Pulmonary artery endothelial cell (primary cell): ENCODE results near the gene CCDC69. TPM values are rescaled to one million over a fixed set of nuclear protein-coding genes. Genes with fewer than 3 reads are reported as not detected.

Source experiments
- DNase-seq: peaks from one replicate; pipeline ENCODE4 v3.0.0-alpha.2; 2011; ENCODE audit warnings: low read depth, low spot score
- total RNA-seq: library from RNA; depleted of rRNA; stranded (reverse); fragments of >200 nt; gene quantifications from 2 replicates; pipeline ENCODE4 v1.2.3, GENCODE V29; 2014

CCDC69 gene
- total RNA-seq, 1 donor from 2014 or later = 8.2 TPM

DNA sequence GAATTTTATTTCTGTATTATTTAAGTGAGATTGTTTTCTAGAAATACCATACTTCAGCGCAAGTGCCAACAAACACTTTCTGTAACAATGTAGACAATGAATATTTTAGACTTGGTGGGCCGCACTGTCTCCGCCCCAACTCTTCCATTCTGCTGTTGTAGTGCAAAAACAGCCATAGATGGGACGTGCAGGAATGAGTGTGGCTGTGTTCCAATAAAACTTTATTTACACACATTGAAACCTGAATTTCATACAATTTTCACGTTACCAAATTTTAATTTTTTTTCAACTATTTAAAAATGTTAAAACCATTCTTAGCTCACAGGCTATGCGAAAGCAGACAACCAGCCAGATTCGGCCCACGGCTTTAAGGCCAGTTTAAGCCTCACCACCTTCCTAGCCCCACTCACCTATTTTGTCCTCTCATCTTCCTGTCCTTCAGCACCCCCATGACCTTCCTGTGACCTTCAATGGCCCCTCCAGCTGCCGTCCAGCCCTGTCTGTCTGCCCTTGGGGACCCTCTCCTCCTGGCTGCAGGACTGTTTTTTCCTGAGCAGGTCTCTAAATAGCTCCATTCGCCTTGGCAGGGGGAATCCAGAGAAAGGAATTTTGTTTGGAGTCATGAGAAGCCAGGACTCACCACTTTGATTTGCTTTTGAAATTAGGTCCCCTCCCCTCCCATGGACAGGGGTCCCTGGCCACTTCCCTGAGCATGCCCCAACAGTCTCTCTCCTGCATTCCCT is 55.1 kb downstream of the CCDC69 start:
- DNase-seq = no peak

DNA sequence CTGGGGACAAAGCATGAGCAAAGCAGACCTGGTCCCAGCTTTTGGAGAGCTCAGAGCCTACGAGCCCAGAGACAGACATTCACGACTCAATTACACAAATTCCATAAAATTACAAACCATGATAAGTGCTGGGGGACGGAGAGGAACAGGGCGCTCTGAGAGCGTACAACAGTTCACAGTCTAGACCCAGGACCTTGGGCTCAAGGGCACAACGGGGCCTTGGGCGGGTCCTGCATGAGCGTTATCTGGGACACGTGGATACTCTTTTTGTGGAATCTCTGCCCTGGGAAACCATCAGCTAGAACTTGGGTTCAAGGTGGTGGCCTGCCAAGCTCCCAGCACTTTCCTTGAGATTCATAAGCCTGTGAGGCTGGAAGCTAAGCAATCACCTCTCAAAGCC is 56.9 kb downstream of the CCDC69 start:
- no peak for DNase-seq

DNA sequence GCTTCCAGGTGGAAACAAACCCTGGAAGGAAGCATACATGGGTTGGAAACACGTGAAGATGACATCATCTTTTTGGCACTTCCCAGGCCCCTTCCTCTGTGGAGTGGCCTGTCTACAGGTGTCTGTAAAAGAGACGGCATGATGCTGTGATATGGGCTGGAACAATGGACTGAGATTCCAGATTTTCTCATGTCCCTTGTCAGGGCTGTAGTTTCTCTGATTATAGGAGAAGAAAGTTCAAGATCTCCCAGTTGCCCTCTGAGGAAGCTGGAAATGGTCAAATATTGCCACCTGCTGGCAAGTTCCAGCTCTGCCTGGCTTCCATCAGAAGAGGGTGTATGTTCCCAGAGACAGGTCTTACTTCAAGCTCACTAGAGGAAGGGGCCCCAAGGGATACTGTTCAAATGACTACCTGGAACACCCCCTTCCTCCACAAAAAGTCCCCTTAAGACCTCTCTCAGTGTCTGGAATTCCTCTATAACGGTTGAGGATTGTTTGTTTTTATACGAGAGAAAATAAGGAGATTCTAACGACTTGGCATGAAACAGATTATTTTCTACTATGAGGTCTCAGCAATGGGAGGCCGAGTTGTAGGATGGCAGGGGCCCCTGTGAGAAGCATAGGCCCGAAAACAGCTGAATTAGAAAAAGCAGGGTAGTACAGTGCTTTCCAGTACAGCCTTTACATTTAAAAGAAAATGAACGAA is 59.1 kb downstream of the CCDC69 start:
- DNase-seq = peak; percentile 58

DNA sequence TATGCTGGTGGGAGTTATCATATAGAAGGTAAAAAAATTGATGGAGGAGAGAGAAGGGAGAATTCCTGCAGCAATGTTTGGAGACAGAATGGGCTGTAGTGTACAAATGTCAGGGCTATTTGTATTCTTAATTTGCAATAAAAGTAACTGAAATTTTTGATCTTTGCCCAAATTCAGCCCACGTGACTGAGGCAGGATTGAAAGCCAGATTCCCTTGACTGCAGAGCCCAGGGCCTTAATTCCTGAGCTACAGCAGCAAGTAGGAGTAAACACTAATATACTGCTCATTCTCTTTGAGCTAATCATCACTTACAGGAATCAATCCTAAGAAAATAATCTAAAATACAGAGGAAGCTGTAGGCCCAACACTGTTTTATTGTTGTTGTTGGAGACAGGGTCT is 61.1 kb downstream of the CCDC69 start:
- DNase-seq = no peak

DNA sequence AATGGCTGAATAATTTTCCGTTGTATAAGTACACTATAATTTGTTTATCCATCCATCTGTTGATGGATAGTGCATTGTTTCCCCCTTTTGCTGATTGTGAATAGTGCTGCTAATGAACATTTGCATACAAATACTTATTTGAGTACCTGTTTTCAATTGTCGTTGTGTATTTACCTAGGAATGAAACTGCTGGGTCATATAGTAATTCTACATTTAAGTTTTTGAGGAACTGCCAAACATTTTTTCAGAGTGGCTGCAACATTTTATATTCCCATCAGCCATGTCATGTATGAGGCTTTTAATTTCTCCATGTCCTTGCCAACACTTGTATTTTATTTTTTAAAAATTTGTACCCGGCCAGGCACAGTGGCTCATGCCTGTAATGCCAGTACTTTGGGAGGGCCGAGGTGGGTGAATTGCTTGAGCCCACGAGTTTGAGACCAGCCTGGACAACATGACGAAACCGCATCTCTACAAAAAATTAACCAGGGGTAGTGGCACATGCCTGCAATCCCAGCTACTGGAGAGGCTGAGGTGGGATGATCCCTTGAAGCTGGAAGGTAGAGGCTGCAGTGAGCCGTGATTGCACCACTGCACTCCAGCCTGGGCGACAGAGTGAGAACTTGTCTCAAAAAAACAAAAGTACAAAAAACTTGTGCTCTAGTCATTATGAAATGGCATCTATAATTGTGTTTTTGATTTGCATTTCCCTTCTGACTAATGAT is 64.1 kb downstream of the CCDC69 start:
- no peak for DNase-seq

DNA sequence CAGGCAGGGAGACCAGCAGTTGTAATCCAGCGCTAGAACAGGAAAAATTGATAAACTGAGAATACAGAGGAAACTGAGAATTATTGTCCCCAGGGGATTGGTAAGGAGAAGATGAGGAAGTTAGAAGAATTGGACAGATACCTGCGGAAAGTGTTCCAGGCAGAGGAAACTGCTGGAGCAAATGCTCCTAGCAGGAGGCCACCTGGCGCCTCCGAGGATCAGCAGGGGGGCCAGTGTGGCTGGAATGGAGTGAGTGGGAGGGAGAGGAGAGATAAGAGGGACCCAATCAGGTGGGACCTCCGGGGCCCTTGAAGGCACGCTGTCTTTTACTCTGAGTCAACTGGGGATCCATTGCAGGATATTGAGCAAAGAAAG is 65.6 kb downstream of the CCDC69 start:
- no peak for DNase-seq

DNA sequence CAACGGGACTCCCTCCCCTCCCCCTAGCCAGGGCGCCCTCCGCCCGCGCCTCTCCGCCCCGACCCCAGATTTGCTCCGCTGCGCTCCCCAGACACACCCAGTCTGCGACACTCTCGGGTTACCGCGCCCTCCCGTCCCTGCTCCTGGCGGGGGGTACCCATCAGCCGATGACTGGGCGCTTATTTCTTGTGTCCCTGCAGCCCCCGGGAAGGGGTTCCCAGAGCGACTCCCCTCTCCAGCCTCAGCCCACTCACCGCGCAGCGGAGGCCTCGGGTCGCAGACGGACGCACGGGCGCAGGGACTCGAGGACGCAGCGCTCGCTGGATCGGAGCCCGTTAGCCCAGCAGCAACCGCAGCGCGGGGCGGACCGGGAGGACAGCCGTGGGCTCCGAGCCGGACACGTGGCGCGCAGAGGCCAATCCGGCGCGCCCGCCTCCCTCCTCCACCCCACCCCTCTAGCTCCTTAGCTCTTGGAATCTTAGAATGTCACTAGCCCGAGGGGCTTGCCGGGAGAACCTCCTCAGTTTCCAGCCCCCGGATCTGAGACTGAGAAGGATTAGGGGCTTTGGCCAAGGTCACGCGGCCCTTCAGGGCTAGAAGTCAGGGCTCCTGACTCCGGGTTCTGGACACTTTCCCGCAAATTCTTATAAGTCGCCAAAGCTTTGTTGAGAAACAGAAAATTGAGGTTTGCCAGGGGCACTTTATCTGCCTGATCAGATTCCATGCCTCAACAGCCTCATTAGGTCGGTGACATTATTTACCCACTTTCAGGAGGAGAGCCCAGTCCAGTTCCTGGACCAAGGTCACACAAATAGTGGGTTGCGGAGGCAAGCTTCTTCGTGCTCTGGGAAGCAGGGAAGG is 66.2 kb downstream of the CCDC69 start, which contains the start of gene ANXA6:
TSS of gene ANXA6 (minus strand) at position 354 of the 861 bp plus-strand sequence. CDS start 9,878 bp downstream, outside the sequence.
- DNase-seq = peak; percentile 35

DNA sequence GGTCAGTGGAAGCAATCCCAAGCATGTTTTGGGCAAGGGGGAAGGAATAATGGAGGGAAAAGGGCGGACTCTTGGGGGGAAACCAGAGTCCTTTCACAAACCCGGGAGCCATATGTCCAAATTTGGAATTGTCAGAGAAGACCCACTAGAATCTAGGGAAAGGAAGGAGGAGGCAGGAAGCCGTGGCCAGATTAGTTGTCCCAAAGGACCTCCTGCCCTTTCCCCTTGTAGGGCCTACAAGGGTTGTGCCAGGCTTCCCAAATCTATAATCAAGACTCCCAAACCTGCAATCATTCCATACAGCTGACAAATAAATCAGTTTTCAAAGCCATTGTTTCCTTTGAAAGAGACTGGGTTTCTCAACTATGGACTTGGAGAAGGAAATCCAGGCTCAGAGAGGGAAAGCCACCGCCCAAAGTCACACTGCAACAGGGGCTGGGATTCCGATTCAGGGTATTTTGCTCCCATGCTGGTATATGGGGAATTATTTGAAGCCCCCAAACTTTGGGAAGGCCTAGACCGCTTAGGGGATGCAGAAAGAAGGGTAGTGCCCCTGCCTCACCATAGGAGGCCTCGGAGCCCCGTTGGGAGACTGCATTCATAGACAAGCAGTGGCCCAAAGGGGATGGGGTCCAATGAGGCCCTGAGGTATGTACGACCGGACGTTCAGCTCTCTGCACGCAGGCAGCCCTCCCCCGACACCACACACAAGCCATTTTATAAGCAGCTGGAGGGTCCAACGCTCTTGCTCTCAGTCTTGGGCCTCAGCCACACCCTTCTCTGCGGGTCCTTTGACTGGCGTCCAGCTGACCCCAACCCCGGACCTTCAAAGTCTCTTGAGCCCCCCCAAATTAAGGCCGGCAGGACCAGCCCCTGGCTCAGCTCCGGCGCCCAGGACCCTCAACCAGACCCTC is 67.1 kb downstream of the CCDC69 start:
- DNase-seq = no peak

DNA sequence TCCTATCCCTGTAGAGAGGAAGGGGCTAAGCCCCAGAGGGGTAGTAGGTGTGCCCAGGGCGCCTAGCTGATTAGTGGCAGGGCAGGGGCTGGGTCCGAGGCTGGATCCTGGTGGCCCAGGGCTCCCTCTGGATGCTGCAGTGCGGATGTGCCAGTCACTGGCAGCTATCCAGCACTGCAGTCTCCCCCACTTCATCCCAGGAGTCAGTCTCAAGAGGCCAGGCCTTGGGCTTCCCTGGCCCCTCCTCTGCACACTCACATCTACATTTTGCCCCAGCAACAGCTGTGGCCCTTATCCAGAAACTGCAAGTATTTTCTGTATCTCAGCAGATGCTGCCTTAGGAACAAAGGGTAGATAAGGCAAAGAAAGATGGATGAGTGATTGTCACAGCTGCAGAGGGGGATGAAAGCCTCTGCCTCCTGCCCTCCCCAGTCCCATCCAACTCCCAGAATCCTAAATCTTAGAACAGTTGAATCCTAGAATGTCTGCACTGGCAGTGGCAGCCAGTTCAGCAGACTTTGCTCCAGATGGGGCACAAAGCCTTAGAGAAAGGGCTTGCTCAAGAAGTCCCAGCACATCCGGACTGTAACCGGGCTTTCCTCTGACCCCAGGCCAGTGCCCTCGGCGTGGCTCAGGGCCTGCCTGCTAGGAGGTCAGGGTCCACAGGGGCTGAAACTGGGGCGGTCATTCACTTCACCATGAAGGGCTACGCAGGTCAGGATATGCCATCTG is 68.0 kb downstream of the CCDC69 start:
- peak; percentile 24 for DNase-seq

DNA sequence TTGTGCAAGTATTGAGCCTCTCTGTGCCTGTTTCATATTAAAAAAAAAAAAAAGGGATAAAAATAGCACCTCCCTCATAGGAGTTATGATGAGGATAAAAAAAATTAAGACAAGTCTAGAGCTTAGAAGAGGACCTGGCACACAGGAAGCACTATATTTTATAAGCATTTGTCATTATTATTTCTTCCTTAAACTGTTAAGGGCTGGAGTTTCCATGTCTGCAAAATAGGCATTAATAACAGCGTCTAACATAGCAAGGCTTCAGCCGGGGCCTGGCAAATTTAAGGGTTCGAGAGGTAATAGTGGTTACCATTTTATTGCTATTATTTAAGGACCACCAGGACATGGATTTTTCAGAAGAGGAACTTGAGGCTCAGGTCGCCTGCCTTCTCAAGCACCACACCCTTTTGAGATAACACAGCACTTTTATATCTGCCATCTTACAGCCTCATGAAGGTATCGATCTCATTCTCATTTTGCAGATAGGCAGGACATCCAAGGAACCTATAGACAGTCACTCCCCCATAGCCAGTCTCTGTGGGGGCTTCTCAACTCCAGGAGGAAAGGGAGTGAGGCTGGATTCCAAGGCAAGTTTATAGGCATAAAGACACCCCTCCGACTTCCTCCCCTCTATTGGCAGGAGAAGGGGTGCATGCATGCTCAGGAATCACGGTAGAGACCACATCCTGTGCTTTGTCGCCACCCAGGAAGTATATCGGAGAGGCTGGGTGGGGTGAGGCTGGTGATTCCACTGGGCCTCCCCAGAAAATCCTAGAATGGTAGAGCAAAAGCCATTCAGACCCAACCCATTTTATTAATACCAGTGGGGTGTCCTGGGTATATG is 68.7 kb downstream of the CCDC69 start:
- no peak for DNase-seq

DNA sequence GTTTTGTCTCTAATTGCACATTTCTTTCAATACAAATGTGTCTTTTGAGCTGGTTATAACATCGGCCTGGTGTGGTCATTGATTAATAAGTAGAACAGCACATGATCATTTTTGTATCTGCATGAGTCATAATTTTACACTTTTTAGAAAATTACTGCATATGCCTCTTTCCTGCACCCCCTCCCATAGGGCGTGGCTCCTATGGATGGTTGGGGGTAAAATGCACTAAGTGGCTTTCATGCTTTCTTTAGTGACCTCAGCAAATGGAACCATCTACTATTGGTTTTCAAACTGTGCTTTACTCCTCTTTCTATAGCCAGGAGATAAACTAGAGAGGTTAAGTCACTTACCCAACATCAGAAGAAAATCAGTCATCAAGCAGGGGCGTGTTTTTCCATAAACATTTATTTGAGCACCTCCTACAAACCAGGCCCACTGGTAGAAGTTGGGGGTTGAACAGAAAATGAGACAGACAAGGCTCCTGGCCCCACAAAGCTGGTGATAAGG is 70.1 kb downstream of the CCDC69 start:
- no peak for DNase-seq

DNA sequence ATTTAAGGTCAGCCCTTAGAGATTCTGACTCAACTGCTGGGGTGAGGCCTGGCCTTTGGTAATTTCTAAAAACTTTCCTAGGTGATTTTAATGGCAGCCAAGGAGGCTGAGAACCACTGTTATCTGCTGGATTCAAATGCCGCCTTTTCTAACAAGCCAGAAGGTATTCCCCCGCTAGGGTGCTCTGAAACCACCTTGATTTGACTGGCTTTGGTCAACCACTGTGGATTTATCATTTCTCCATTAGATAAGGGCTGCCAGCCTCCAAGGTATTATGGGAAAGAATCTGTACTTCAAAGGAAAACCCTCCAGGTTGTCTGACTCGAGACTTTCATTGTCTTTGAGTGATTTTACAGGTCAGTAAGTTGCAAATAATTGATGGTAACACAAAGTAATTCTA is 70.6 kb downstream of the CCDC69 start:
- DNase-seq = no peak

DNA sequence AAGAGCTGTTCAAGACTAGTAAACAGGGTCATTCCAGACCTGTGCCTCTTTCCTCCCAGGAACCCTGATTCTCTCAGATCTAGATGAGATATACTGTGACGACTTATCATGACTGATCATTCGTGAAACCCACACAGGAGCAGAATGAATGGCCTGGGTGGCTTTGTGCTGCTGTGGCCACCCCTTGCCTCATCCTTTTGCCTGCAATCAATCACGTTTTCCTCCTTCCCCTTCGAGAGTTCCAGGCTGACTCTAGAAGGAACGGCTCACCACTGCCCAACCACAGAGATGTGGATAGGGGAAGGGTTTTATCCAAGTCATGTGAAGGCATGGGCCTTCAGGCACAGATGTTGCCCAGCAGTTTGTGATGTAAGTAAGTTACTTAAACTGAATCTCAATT is 72.1 kb downstream of the CCDC69 start:
- no peak for DNase-seq

DNA sequence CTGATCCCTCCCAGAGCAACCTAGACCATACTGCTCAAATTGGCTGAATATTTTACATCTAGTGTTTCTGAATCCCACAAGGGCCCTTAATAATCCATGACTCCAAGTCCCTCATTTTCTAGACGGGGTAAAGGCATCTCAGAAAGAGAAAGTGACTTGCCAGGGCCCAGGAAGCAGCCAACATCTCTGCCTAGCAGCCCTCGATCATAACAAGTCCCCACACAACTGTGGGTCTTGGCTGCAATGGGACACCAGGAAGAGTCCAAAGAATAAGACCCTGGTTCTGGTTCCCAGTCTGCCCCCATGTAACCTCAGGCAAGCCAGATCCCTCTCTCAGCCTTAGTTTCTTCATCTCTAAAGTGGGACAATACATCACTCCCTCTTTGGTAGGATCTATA is 72.6 kb downstream of the CCDC69 start:
- DNase-seq = no peak

DNA sequence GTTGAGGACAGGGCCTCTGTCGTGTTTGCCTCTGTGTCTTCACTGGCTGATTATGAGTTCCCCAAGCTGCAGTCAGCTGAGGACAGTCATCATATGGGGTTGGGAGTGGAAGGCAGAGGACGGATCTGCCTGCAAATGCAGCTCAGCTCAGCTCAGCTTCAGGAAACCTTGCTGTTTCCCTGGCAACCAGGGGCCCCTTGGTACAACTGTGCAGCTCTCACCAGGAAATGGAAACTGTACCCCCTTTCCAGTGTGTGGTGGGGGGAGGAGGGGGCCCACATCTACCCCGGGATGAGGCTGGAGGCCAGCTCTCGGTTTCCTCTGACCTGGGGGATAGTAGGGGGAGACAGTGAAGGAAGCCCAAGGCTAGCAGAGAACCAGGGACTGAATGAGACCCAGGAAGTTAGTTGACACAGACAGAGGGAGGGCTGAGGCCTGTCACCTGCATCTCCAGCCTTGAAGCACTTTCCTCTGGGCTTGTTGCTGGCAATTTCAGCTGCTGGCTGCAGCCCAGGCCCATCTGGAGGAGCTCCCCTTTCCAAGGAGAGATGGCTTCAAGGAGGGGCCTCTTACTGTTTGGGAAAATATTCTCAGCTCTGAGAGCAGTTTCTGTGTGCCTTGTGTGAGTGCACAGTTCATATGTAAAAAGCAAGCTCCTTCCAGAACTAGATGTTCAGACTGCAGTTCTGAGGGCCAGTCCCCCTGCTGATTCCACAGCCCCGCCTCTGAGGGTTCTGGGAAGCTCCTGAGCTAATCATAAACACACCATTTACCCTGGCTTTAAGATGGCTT is 73.2 kb downstream of the CCDC69 start:
- no peak for DNase-seq

DNA sequence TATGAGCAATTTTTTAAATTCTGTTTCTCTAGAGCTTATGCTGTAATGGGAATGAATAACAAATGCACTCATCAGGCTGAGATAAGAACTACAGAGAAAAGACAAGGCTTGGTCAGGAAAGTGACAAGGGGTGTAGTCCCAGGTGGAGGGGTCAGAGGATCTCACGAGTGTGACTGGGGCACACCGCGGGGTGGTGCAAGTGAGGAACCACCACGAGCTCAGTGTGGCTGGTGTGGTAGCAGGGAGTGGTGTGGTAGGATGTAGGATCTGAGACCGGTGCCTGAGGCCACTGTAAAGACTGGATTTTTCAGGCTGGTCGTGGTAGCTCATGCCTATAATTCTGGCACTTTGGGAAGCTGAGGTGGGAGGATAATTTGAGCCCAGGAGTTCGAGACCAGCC is 75.3 kb downstream of the CCDC69 start:
- no peak for DNase-seq

DNA sequence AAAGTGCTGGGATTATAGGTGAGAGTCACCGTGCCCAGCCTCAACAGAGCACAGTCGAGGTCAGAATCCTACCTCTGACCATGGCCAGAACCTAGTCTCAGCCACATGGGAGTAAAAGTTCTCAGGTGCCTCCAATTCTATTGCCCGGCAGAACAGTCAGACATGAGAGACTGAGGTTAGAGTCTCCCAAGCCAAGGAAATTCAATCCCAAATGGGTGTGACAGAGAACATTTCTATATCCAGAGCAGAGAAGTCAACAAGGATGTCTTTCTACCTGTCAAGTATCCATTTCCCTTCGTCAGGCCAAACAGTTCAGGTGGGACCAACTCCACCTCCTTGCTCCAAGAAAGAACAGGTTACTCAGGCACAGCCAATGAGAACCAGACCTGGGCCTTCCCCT is 76.9 kb downstream of the CCDC69 start:
- no peak for DNase-seq

DNA sequence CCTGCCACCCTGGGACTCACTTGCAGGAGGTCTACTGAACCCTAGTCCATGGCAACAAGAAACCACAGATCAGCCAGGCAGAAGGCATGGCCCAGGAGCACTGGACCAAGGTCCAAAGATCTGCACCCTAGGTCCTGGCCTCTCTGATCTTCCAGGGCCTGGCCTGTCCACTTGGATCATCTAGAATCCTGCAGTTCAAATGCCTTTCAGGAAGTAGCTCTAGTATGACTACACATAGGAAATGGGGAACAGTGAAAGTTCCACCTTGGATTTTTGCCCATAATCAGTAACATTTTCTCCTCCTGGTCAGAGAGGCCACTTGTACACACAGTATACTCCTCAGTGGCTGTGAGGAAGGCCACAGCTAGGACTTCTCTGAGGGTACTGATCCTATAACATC is 77.8 kb downstream of the CCDC69 start:
- no peak for DNase-seq
